AG20443 (cell line): Measurements from ENCODE around the gene FAM120B.

ENCODE experiments used
- DNase-seq: peaks from one replicate; pipeline ENCODE4 v3.0.0; 2012; ENCODE audit warnings: low spot score, mixed read lengths

The FAM120B gene

DNA sequence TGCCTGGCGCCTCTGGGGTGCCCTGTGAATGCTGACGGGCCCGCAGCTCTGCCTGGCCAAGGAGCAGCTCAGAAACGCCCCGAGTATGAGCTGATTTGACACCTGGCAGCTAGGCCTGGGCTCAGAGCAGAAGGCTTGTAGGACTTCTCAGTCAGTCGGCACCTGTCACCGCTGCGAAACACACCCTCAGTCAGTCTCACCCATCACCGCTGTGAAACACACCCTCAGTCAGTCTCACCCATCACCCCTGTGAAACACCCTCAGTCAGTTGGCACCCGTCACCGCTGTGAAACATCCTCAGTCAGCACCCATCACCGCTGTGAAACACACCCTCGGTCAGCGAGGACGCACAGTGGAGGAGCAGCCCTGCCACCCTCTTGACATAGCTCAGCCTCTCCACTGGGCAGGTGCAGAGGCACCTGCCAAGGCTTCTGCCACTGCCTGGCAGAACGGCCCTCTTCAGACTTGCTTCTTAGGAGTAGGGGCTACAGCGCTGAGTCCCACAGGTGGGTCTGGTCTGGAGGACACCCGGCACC is 137.6 kb downstream of the FAM120B start:
- no peak for DNase-seq

DNA sequence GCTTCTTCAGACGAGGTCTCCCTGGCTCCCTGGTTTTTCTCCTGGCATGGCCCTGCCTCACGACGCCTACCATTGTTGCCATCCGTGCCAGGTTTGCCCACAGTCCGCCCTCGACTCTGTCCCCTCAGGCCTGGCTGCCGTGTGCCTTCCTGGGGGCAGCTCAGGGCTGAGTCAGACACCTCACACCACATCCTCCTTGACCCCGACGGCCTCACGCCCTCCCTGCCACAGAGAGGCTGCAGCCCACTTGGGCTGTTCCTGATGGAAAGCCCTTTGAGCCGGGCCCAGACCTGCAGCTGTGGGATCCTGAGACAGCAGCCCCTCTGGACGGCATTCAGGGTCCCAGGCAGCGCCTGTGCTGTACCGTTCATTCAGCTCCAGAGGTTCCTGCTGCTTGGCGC is 138.3 kb downstream of the FAM120B start:
- DNase-seq, result no peak

DNA sequence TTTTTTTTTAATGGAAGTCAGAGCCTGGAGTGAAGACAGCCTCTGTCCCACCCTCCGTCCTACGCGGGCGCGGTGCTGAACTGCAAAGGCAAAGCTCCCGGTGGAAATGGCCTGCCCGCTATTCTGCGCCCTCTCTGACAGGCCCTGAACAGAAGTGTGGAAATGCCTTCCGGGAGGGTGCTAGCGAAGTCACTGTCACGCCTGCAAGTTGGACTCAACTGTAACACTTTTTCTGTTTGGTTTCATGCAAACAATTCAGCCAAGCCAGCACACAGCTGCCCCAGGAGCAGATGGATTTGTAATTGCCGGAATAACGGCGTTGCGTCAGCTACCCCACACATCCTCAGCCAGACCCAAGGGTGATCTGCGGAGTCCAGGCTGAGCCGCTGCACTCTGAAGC is 138.9 kb downstream of the FAM120B start:
- DNase-seq, result no peak

DNA sequence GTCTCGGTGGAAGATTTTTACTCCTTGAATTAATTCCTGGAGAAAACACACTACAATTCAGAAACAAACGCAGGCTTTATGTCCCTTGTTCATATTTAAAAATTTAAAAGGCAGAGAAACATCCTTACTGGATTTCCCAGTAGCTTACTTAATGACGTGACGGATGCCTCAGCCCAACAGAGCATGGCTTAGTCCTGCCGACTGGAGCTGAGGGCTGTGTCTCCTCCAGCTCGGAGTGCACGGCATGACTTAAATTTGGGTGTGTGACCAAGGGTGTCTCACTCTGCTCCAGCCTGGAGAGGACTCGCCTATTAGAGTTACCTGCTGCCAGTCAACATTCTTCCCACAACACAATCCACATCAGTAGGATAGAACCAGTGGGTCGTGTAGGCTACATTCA is 139.4 kb downstream of the FAM120B start:
- DNase-seq, result no peak

DNA sequence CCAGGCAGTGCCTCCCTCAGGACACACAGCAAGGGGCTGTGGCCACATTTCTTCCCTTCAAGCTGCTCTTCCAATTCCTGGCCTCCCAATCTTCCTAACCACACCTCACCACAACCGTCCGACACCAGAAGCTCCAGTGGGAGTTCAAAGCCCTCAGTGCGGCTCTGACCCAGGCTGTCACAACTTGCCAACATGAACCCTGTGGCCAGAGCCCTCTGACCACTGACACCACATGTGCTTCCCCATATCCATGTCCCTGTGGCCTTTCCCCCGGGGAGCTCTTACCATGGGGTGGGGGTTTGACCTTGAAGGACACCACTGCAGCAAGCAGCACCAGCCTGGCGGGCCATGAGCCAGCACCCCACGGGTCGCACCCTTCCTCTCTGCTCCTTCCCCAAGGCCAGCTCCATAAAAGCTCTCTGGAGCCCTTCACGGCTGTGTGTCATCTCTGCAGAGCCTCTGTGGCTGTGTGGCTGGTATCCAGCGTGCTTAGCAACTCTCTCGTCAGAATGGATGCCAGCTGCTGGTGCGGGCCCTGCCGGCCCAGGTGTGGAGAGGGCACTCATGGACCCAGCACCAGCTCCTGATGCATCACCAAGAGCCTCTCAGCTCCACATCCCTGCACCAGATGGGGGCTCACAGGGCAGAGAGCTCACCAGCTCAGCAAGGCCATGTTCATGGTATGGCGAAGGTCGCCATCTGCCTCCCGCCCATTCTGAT is 140.4 kb downstream of the FAM120B start:
- no peak for DNase-seq

DNA sequence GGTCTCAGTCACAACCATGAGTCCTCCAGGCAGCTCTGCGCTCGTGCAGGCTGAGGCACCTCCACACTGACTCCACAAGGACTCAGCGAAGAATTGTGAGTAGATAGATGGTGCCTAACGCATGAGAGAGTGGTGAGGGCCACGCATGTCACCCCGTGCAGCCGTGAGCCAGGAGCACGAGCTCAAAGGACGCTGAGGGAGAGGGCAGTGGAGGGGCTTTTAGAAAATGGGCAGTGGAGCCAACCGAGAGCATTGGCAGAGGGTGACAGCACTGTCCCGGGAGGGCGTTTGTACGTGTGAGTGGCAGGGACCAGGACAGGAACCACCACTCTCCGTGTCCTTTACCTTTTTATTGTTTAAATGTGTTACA is 141.0 kb downstream of the FAM120B start:
- no peak for DNase-seq

DNA sequence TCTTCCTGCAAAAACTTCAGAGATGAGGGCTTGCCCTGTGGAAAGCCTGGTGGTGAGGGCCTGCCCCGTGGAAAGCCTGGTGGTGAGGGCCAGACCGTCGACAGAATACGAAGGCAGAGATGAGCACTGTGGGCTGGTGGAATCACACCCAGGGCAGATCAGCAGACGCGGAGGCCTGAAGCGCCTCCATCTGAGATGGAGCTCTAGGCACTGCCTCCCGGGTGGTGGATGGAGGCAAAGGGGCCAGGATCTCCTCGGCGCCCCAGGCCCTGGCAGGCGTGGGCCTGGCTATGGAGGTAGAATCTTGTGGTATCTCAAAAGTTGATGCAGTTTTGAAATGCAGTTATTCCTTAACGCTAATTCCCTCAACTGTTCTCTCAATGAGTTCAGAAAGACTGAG is 141.8 kb downstream of the FAM120B start:
- DNase-seq, result no peak

DNA sequence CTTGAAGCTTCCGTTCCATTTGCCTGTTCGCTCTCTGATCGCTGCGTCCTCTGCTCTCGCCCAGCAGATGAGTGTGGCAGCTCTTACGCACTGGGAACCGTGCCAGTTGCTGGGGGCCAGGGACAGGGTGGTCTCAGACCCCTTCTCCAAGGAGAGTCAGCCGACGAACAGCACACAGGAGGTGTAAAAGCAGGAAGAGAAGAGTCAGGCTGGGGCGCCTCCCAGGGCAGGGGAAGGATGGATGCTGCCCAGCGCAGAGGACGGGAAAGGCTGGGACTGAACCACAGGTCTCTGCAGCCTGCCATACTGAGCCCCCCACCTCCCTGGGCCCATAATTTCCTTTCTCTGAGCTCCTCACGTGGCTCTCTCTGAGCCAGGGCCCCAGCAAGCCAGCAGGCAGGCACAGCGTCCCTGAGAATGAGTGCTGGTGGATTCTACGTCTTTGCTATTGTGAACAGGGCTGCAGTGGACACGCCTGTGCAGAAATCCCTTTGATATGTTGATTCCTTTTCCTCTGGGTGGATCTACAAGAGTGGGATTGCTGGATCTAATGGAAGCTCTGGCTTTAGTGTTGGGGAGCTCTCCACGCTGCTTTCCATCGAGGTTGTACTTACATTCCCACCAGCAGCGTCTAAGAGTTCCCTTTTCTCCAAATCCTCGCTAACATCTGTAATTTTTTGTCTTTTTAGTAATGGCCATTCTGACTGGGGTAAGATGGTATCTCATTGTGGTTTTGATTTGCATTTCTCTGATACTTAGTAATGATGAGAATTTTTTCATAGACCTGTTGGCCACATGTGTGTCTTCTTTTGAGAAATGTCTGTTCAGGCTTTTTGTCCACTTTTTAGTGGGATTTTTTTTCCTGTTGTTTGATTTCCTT is 142.4 kb downstream of the FAM120B start:
- no peak for DNase-seq

DNA sequence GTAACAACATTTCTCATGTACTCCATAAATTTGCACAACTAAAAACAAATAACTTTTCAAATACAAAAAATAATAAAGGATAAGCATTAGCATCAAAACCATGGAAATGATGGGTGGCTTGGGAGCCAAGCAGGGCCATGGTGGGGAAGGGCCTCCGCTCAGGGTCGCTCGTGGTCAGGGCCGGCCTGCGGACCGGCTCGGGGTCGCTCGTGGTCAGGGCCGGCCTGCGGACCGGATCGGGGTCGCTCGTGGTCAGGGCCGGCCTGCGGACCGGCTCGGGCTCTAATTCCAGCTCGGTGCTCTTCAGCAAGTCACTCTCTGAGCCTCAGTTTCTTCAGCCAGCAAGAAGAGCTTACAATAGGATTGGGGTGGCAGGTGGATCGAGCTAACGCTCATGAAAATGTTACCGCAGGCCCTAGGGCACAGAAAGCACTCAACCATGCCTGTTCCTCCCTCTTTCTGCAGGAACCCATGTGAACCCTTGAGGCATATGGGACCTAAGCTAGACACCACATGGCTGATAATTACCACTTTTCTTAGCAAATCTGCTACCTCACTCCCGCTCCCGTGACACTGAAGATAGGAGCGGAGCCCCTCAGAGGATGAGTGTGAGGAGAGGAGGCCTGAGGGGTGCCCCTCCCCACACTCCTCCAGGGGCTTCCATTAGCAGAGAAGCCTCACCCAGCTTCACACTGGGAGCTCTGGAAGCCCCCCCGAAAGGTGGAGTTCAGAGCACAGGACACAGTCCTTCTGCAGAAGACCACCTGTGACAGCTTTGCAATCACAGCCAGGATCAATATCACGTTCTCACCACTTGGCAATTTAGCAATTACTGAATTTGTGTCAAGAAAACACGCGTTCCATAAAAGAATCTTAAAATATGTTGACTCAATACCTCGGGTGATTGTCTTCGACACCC is 143.5 kb downstream of the FAM120B start:
- DNase-seq, result no peak

DNA sequence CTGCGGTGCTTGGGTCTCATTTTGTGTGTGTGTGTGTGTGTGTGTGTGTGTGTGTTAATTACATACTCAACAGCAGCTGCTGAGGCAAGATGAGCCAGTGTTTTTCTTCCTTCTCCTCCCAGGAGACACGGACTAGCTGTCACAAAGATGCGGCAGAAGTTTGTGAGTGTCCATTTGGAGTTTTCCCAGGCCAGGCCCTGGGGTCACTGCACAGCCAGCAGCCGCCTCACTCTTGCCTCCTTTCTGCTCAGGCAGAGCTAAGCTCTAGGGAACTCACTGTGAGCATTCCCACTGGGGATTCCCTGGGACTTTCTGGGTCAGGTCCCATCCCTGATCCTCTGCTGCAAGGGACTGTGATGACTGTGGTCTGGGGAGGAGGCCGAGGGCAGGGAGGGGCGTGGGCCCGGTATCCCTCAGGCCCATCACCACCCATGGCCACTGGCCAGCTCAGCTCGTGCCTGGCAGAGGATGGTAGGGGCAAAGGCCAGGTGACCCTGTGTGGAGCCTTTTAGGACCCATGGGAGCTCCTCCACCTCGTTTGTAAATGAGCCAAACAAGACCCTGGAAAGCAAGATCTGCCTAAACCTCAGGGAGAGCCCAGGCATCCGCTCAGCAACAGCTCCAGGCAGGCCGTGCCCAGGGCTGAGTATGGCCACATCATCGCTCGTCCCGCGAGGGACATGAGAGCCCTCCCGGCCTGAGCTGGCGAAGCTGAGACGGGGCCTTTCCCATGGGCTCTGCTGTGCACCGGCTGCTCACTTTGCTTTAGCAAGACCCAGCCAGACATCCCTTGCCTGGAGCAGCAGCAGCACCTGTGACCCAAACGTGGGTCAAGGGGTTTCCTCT is 144.6 kb downstream of the FAM120B start:
- no peak for DNase-seq

DNA sequence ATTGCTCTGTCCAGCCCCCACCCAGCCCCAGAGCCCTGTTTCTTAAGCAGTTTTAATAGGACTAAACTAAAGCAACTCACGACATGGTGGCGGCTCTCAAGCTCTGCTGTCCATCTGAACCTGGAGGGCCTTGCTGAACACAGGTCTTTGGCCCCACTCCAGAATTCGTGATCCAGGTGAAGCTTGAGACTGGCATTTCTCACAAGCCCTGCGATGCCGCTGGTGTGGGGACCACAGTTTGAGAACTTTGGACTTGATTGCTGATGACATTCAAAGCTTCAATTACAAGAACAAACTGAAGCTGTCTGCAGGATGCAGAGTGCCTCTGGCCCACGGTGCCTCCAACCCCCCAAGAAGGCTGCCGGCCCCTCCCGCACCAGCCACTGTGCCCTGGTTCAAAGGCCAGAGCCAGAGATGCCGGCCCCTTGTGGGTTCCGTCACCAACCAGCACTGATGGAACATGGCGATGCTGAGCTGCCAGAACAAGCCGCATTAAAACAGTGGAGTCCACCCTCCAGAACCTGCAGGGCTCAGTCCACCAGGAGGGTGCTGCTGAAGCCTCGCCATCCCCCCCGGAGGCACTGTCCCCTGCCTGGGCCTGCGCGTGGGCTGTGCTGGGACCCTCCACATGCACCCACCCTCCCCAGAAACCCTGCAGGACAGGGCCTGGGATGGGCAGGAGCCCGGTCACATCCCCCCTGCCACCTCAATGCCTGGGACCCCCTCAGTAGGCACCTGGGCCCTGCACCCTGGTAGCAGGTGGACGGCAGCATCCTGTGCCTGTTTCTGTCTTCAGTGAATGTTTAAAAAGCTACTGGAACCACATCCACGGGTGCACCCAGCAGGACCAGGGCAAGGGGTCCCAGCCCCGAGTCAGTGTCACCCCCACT is 145.4 kb downstream of the FAM120B start:
- DNase-seq, result no peak

DNA sequence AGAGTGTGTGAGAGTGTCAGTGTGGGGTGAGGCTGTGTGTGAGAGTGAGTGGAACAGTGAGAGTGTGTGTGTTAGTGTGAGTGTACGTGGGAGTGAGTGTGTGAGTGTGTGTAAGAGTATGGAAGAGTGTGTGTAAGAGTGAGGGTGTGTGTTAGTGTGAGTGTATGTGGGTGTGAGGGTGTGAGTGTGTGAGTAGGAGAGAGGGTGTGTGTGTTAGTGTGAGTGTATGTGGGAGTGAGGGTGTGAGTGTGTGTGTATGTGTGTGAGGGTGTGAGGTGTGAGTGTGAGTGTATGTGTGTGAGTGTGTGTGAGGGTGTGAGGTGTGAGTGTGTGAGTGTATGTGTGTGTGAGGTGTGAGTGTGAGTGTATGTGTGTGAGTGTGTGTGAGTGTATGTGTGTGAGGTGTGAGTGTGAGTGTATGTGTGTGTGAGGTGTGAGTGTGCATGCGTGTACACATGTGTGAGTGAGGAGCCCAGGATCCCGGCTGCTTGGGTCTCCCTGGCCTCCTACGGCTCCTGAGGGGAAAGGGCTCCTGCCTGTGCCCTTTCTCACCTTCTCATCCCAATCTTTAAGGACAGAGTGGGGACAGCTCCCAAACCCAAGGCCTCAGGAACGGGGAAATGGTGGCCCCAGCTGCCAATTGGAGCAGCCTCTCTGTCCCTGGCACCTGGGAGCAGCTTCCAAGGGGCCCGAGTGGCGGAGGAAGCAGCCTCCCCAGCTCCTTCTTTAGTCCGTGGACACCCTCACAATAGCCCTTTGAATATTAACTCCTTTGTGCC is 146.4 kb downstream of the FAM120B start:
- no peak for DNase-seq

DNA sequence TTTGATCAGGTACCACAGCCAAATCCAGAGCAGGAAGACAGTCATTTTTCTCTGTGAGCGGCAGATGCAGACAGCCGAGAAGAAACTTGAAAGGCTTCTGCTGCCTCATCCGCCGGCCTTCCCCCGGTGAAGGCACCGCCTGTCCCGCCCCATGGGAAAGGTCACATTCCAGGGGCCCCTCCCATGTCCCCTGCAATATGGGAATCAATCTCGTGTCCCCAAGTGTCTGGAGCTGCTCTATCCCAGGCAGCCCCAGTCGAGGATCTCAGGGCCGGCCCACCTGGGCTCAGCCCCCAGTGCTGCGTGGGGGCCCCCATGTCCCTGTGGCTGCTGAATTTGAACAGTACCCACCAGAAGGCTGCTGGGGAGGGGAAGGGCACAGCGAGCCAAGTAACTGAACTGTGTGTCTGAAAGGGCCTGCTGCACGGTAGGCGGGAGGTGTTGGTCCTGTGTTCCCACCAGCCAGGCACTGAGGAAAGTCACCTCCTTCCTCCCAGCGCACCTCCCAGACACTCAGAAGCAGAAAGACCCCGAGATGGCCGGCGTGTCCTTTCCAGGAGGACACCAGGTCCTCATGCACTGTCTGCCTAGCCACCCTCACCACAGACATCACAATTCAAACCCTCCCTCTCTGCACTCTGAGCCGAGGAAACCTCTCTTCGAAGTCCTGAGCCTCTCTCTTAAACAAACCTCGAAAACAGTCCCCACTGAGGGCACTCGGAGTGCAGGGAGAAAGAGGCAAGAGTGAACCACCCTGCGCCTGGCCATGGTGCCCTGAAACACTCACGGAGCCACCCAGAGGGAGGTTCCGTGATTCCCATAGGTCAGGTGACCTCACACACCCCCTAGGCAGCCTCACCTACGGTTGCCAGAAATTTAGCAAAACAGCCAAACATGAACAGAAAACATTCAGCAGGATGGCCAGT is 147.3 kb downstream of the FAM120B start:
- DNase-seq, result no peak

DNA sequence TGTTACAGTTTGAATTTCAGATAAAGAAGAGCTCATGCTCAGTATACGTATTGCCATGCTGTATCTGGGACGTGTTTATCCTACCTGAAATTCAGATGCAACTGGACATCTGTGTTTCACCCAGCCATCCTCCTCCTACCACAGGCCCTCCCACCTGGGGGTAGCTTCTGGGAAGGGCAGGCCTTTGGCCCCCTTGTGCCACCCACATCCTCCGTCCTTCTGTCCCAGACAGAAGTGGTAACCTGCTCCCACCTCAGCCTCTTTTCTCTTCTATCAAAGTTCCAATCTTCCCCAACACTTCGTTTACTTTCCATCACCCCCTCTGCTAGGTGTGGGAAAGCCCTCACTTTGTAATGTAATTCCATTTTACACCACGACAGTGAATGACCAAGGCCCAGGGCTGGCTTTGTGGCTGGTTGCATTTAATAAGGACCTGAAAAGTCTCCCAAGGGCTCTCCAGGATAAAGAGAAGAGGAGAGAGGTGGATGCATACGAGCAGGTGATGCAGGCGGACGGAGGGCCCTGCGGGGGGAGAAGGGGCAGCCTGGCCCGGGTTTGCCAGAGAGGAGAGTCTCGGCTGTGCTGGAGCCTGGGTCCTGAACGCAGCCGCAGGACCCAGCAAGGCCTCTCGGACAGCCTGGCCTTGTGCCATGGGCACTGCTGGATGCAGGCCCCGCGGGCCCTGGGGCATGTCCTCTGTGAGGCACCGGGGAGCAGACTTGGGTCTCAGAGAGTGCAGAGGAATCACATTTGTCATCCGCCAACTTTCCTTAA is 148.1 kb downstream of the FAM120B start:
- no peak for DNase-seq

DNA sequence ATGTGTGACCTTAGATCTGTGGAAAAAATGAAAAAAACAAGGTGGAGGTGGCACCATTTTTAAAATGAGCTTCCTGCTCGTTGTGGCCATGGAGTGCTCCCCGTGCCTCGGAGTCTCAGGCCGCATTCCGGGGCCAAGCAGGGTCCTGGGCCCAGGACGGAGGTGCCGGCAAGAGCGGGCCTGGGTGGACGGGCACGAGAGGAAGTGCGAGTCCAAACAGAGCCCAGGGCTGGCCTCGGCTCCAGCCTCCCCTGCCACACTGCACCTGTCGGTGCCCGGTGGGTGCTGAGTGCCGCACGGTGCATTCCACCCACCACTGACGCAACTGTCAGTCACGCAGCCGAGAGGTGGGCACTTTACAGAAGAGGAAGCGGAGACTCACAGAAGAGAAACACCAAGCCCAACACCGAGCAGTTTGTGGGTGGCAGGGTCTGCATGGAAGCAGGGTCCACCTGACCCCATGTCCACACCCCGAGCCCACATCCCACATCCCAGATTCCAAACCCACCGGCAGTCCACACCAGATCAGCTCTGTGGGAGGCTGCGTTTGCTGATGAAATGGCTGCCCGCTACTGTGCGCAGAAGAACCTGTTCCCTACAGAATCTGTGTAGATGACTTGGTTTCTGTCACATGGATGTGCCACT is 148.9 kb downstream of the FAM120B start:
- DNase-seq, result no peak

DNA sequence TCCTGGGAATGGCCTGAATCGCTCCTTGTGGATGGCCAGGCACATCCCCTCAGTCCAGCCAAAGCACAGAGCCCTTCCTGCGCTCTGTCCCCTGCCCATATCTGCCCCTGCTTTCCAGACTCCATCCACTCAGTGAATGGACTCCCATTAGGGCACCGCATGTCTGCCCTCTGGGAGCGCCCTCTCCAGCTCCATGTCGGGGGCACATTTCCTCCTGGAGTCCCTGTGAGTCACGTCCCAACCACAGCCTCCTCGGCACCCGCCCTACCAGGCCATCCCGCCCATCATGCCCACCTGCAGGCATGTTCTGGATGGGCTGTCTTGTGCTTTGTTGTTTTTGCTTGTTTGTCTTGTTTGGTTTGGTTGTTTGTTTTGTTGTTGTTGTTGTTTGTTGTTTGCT is 149.8 kb downstream of the FAM120B start:
- DNase-seq, result no peak
